Measurements from ENCODE around the gene RSAD2.

RSAD2 gene

DNA sequence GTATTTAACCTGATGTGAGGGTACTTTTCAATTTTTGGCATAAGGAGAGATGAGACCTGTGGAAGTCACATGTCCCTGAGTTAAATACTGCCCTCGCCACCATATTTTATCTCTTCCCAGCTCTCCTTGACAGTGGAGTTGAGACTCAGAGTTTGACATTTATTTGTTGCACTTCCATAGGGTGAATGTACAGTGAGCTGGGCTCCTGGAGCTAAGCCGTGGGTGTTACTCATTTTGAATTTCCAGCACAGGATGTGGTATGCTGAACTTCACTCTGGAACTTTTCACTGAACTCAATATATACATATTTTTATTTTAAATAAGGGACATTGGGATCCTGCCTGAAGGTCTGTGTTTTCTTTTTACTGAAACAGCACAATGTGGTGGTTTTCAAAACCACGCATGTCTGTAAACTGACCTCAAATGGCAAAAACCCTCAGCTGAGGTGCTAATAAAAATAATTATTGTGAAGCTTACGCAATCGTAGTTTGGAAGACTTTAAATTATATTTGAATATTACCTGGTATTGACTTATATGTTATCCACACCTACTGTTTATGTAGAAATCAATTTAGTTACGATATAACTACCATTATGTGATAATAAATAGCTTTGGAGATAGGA, 51.7 kb downstream of the RSAD2 start:
- no peaks in the 10 kb centered on the region for H4K20me1 ChIP-seq (ENCODE audit: insufficient read depth, low read length)
- no peaks in the 10 kb centered on the region for H3K27me3 ChIP-seq (replicated peaks; ENCODE audit: insufficient read depth, low read length)
- no peak for DNase-seq
- no peak overlapping the region for H3K27ac ChIP-seq (ENCODE audit: low read length)
- H3K4me2 ChIP-seq (ENCODE audit: low read depth, low read length): no peak overlapping the region
- TF ChIP-seq EZH2 (optimal IDR thresholded peaks at IDR 0.05; ENCODE audit: low read depth, low read length) (no peak), EZH2phosphoT487 (IDR thresholded peaks at IDR 0.05; ENCODE audit: low read length) (no peak)
- TF ChIP-seq, protein P1, sequence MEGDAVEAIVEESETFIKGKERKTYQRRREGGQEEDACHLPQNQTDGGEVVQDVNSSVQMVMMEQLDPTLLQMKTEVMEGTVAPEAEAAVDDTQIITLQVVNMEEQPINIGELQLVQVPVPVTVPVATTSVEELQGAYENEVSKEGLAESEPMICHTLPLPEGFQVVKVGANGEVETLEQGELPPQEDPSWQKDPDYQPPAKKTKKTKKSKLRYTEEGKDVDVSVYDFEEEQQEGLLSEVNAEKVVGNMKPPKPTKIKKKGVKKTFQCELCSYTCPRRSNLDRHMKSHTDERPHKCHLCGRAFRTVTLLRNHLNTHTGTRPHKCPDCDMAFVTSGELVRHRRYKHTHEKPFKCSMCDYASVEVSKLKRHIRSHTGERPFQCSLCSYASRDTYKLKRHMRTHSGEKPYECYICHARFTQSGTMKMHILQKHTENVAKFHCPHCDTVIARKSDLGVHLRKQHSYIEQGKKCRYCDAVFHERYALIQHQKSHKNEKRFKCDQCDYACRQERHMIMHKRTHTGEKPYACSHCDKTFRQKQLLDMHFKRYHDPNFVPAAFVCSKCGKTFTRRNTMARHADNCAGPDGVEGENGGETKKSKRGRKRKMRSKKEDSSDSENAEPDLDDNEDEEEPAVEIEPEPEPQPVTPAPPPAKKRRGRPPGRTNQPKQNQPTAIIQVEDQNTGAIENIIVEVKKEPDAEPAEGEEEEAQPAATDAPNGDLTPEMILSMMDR (IDR thresholded peaks at IDR 0.05; ENCODE audit: low read length): no peak
- no peak overlapping the region for H3K9ac ChIP-seq (ENCODE audit: low read length)
- H3K36me3 ChIP-seq (replicated peaks; ENCODE audit: insufficient read depth, low read length): no peaks in the 10 kb centered on the region
- H3K4me3 ChIP-seq (ENCODE audit: low read length): no peak overlapping the region
- no peaks in the 10 kb centered on the region for H3K9me2 ChIP-seq (replicated peaks; ENCODE audit: insufficient read depth, low read length)
- no peaks in the 10 kb centered on the region for H3F3A ChIP-seq (ENCODE audit: insufficient read depth, low read length)
- no peaks in the 10 kb centered on the region for H3K9me3 ChIP-seq (replicated peaks; ENCODE audit: insufficient read depth, low read length)
- no peaks in the 10 kb centered on the region for H3K79me2 ChIP-seq (ENCODE audit: low read length)
- no peak overlapping the region for H2AFZ ChIP-seq (ENCODE audit: low read length)
- no peaks in the 10 kb centered on the region for H3K4me1 ChIP-seq (ENCODE audit: low read length)

DNA sequence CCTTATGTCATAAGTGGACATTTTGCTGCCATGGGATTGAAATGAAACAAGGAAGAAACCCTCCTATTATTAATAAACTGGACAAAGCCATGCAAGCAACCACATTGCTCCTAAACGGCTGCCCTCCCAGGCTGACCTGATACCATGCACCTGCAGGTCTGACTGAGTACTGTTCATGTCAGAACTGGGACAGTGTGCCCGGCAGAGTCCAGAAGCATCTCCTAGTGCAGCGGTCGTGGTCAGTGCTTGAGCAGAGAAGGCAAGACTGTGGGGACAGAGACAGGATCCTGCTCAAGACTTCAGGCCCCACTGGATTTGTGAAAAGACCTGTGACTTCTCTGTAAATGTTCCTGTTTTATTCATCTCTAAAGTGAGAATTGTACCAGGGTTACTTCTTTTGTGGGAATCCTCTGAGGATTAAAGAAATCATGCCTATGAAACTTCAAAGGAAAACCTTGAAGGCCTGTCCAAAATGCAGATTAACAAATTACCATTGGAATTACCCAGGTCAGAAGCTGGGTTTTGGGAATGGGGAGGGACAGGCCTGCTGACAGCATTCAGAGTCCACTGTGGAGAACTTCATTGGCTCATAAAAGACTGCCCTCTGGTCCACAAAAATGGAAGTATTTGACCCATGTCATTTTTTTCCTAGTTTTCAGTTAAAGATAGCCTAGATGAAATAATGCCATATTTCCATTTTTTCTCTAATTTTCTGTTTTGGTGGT, 53.5 kb downstream of the RSAD2 start:
- H2AFZ ChIP-seq (ENCODE audit: low read length): no peak overlapping the region
- H3K9me3 ChIP-seq (replicated peaks; ENCODE audit: insufficient read depth, low read length): no peaks in the 10 kb centered on the region
- H3K27ac ChIP-seq (ENCODE audit: low read length): no peak overlapping the region
- H3K9me2 ChIP-seq (replicated peaks; ENCODE audit: insufficient read depth, low read length): no peaks in the 10 kb centered on the region
- TF ChIP-seq EZH2 (optimal IDR thresholded peaks at IDR 0.05; ENCODE audit: low read depth, low read length) (no peak), EZH2phosphoT487 (IDR thresholded peaks at IDR 0.05; ENCODE audit: low read length) (no peak)
- TF ChIP-seq, protein P1 (IDR thresholded peaks at IDR 0.05; ENCODE audit: low read length): no peak
- H3K4me3 ChIP-seq (ENCODE audit: low read length): no peak overlapping the region
- no peak overlapping the region for H3K4me2 ChIP-seq (ENCODE audit: low read depth, low read length)
- H3F3A ChIP-seq (ENCODE audit: insufficient read depth, low read length): no peaks in the 10 kb centered on the region
- H3K27me3 ChIP-seq (replicated peaks; ENCODE audit: insufficient read depth, low read length): no peaks in the 10 kb centered on the region
- no peak overlapping the region for H3K9ac ChIP-seq (ENCODE audit: low read length)
- H3K4me1 ChIP-seq (ENCODE audit: low read length): no peaks in the 10 kb centered on the region
- DNase-seq: no peak
- H3K36me3 ChIP-seq (replicated peaks; ENCODE audit: insufficient read depth, low read length): no peaks in the 10 kb centered on the region
- no peaks in the 10 kb centered on the region for H3K79me2 ChIP-seq (ENCODE audit: low read length)
- no peaks in the 10 kb centered on the region for H4K20me1 ChIP-seq (ENCODE audit: insufficient read depth, low read length)

DNA sequence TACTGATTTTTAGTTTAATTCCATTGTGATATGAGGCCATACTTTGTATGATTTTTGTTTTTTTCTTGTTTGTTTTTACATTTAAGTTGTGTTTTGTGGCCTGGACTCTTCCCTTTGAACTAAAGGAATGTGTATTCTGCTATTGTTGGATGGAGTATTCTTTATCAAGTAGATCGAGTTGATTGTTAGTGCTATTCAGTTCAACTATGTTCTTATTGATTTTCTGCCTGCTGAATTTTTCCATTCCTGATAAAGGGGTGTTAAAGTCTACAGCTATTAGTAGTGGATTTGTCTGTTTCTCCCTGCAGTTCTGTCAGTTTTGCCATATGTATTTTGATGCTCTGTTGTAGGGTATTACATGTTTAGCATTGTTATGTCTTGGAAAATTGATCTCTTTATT, 54.2 kb downstream of the RSAD2 start:
- Histone ChIP-seq H3K36me3 (replicated peaks; ENCODE audit: insufficient read depth, low read length) (no peaks in the 10 kb centered on the region), H3K27ac (ENCODE audit: low read length) (no peak overlapping the region), H3K27me3 (replicated peaks; ENCODE audit: insufficient read depth, low read length) (no peaks in the 10 kb centered on the region), H3K4me2 (ENCODE audit: low read depth, low read length) (no peak overlapping the region), H4K20me1 (ENCODE audit: insufficient read depth, low read length) (no peaks in the 10 kb centered on the region), H3K9ac (ENCODE audit: low read length) (no peak overlapping the region), H2AFZ (ENCODE audit: low read length) (no peak overlapping the region), H3K79me2 (ENCODE audit: low read length) (no peaks in the 10 kb centered on the region), H3F3A (ENCODE audit: insufficient read depth, low read length) (no peaks in the 10 kb centered on the region), H3K4me1 (ENCODE audit: low read length) (no peaks in the 10 kb centered on the region), H3K4me3 (ENCODE audit: low read length) (no peak overlapping the region), H3K9me3 (replicated peaks; ENCODE audit: insufficient read depth, low read length) (no peaks in the 10 kb centered on the region), H3K9me2 (replicated peaks; ENCODE audit: insufficient read depth, low read length) (no peaks in the 10 kb centered on the region)
- TF ChIP-seq, protein P1 (IDR thresholded peaks at IDR 0.05; ENCODE audit: low read length): no peak
- TF ChIP-seq EZH2phosphoT487 (IDR thresholded peaks at IDR 0.05; ENCODE audit: low read length): no peak
- no peak for TF ChIP-seq EZH2 (optimal IDR thresholded peaks at IDR 0.05; ENCODE audit: low read depth, low read length)
- no peak for DNase-seq

All from MM.1S (cell line).